ENCODE measurements around the gene NEGR1. TPM values are rescaled to one million over a fixed set of nuclear protein-coding genes. Genes with fewer than 3 reads are reported as not detected.
"Not testable (repeated sequence)": the region's sequence is repeated elsewhere in the genome, so short reads cannot be mapped to it uniquely, and the experiment has no call there.

Gene NEGR1
- total RNA-seq, 1 donor from 2014 or later = 11.0 TPM

DNA sequence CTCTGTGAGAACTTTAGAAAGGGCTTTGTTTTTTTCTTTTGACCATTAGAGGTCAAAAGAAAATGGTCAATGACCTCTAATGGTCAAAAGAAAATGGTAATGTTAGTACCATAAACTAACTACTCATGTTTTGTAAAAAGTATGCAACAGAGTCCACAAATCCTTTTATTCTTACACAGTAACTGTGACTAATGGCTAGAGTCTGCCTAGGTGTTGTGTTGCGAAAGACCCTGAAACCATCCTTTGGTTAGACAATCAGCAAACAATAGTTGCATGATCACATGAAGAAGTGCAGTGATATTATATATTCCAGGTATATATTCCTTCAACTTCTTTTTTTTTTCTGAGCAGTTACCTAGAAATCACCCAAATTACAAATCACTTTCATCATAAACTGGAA, 40.9 kb downstream of the NEGR1 start:
- Histone ChIP-seq H3K9me3 (ENCODE audit: control insufficient read depth in 3 of 3, low read length in 3 of 3) (no peaks in the 10 kb centered on the region), H3K36me3 (ENCODE audit: control insufficient read depth in 3 of 3, insufficient read depth in 3 of 3, low read length in 3 of 3) (no peaks in the 10 kb centered on the region), H3K4me3 (ENCODE audit: low read length in 3 of 3) (no peak overlapping the region), H3K4me1 (ENCODE audit: control insufficient read depth in 3 of 3, insufficient read depth in 3 of 3, low read length in 3 of 3) (no peaks in the 10 kb centered on the region), H3K27ac (ENCODE audit: low read depth, low read length) (no peak overlapping the region), H3K27me3 (ENCODE audit: control insufficient read depth in 3 of 3, insufficient read depth in 3 of 3, low read length in 3 of 3) (no peaks in the 10 kb centered on the region), H3K9ac (ENCODE audit: low read depth in 1 of 3, low read length in 3 of 3) (no peak overlapping the region)

DNA sequence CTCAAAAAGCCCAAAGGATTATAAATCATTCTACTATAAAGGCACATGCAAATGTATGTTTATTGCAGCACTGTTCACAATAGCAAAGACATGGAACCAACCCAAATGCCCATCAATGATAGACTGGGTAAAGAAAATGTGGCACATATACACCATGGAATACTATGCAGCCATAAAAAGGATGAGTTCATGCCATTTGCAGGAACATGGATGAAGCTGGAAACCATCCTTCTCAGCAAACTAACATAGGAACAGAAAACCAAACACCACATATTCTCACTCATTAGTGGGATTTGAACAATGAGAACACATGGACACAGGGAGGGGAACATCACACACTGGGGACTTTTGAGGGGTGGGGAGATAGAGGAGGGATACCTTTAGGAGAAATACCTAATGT, 46.4 kb downstream of the NEGR1 start:
- not testable (repeated sequence) for H3K36me3 ChIP-seq (ENCODE audit: control insufficient read depth in 3 of 3, insufficient read depth in 3 of 3, low read length in 3 of 3); H3K9me3 ChIP-seq (ENCODE audit: control insufficient read depth in 3 of 3, low read length in 3 of 3); H3K4me1 ChIP-seq (ENCODE audit: control insufficient read depth in 3 of 3, insufficient read depth in 3 of 3, low read length in 3 of 3); H3K27me3 ChIP-seq (ENCODE audit: control insufficient read depth in 3 of 3, insufficient read depth in 3 of 3, low read length in 3 of 3); H3K4me3 ChIP-seq (ENCODE audit: low read length in 3 of 3); H3K27ac ChIP-seq (ENCODE audit: low read depth, low read length); H3K9ac ChIP-seq (ENCODE audit: low read depth in 1 of 3, low read length in 3 of 3)

DNA sequence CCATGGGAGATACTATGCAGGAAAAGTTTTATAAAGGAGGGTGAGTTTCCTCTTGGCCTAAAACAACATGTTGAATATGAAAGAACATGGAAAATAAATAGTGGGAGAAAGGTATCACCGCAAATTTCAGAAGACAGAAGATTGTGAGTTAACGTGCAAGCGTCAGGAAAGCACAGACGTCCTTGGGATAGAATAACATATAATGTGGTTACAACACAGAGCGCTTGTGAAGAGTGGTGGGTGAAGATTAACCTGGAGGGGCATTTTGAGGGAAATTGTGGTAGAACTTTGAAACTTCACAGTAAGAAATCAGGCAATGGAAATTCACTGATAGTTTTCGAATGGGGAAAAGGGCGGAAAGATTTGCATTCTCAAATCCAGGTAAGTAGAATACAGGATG, 47.3 kb downstream of the NEGR1 start:
- Histone ChIP-seq H3K27ac (ENCODE audit: low read depth, low read length) (no peak overlapping the region), H3K9ac (ENCODE audit: low read depth in 1 of 3, low read length in 3 of 3) (no peak overlapping the region), H3K36me3 (ENCODE audit: control insufficient read depth in 3 of 3, insufficient read depth in 3 of 3, low read length in 3 of 3) (no peaks in the 10 kb centered on the region), H3K27me3 (ENCODE audit: control insufficient read depth in 3 of 3, insufficient read depth in 3 of 3, low read length in 3 of 3) (no peaks in the 10 kb centered on the region), H3K9me3 (ENCODE audit: control insufficient read depth in 3 of 3, low read length in 3 of 3) (no peaks in the 10 kb centered on the region), H3K4me3 (ENCODE audit: low read length in 3 of 3) (no peak overlapping the region), H3K4me1 (ENCODE audit: control insufficient read depth in 3 of 3, insufficient read depth in 3 of 3, low read length in 3 of 3) (no peaks in the 10 kb centered on the region)

DNA sequence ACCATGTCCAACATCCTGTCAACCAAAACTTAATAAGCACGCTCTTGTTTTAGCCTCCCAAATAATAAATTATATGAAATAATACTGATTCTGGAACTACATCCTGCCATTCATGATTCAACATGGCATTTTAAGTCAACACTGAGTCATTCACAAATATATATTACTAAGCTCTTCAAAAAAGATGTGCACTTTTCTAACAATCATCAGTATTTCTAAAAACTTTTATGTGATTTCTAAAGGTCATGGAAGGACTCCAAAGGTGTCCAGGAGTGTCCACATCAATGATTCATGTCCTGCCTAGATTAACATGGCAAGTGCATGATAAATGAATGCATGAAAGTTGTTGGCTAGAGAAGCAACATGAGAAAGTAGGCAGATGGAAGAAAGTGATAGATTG, 51.6 kb downstream of the NEGR1 start:
- Histone ChIP-seq H3K9ac (ENCODE audit: low read depth in 1 of 3, low read length in 3 of 3) (no peak overlapping the region), H3K4me3 (ENCODE audit: low read length in 3 of 3) (no peak overlapping the region), H3K36me3 (ENCODE audit: control insufficient read depth in 3 of 3, insufficient read depth in 3 of 3, low read length in 3 of 3) (no peaks in the 10 kb centered on the region), H3K9me3 (ENCODE audit: control insufficient read depth in 3 of 3, low read length in 3 of 3) (no peaks in the 10 kb centered on the region), H3K4me1 (ENCODE audit: control insufficient read depth in 3 of 3, insufficient read depth in 3 of 3, low read length in 3 of 3) (peaks cover 0 to 6% (median 0%) of the 10 kb centered on the region in 3 donors), H3K27me3 (ENCODE audit: control insufficient read depth in 3 of 3, insufficient read depth in 3 of 3, low read length in 3 of 3) (no peaks in the 10 kb centered on the region), H3K27ac (ENCODE audit: low read depth, low read length) (no peak overlapping the region)

DNA sequence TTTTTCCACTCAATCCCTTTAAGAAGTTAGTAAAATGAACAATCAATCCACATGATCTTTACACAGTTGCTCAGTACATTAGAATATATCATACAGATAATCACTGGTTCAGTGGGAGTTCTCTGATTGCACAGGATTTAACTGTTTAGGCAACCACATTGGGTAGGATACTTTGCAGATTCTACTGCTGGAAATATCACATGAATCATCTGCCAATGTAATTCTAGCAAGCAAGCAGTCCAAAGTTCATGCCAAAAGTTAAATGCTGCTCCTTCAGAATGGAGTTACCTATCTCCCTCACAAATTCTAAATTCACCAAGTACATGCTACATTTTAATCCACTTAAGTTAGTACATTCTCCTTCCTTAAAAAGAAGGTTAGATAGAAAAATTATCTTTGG, 52.4 kb downstream of the NEGR1 start:
- no peaks in the 10 kb centered on the region for H3K36me3 ChIP-seq (ENCODE audit: control insufficient read depth in 3 of 3, insufficient read depth in 3 of 3, low read length in 3 of 3)
- no peak overlapping the region for H3K4me3 ChIP-seq (ENCODE audit: low read length in 3 of 3)
- no peak overlapping the region for H3K27ac ChIP-seq (ENCODE audit: low read depth, low read length)
- H3K27me3 ChIP-seq (ENCODE audit: control insufficient read depth in 3 of 3, insufficient read depth in 3 of 3, low read length in 3 of 3) = no peaks in the 10 kb centered on the region
- H3K9me3 ChIP-seq (ENCODE audit: control insufficient read depth in 3 of 3, low read length in 3 of 3) = no peaks in the 10 kb centered on the region
- H3K9ac ChIP-seq (ENCODE audit: low read depth in 1 of 3, low read length in 3 of 3) = no peak overlapping the region
- peaks cover 0 to 6% (median 0%) of the 10 kb centered on the region in 3 donors for H3K4me1 ChIP-seq (ENCODE audit: control insufficient read depth in 3 of 3, insufficient read depth in 3 of 3, low read length in 3 of 3)

DNA sequence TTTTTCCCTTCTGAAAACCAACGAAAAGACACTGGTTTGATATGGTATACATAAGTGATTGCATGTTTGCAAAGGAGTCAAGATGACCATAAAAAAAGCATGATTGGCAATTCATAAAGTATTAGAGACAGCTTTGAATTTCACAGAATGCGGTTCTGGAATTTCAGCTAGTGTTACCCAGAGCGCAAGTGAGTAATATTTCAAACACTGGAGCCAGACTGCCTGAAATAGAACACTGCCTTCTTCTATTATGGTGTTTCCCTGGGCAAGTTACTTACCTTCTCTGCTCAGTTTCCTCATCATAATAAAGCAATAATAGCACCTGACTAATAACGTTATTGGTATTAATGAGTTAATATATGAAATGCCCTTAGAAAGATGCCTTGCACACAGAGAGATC, 54.7 kb downstream of the NEGR1 start:
- H3K27ac ChIP-seq (ENCODE audit: low read depth, low read length) = no peak overlapping the region
- H3K36me3 ChIP-seq (ENCODE audit: control insufficient read depth in 3 of 3, insufficient read depth in 3 of 3, low read length in 3 of 3) = no peaks in the 10 kb centered on the region
- no peak overlapping the region for H3K4me3 ChIP-seq (ENCODE audit: low read length in 3 of 3)
- H3K4me1 ChIP-seq (ENCODE audit: control insufficient read depth in 3 of 3, insufficient read depth in 3 of 3, low read length in 3 of 3) = peaks cover 0 to 6% (median 0%) of the 10 kb centered on the region in 3 donors
- H3K27me3 ChIP-seq (ENCODE audit: control insufficient read depth in 3 of 3, insufficient read depth in 3 of 3, low read length in 3 of 3) = no peaks in the 10 kb centered on the region
- H3K9me3 ChIP-seq (ENCODE audit: control insufficient read depth in 3 of 3, low read length in 3 of 3) = no peaks in the 10 kb centered on the region
- H3K9ac ChIP-seq (ENCODE audit: low read depth in 1 of 3, low read length in 3 of 3) = no peak overlapping the region

DNA sequence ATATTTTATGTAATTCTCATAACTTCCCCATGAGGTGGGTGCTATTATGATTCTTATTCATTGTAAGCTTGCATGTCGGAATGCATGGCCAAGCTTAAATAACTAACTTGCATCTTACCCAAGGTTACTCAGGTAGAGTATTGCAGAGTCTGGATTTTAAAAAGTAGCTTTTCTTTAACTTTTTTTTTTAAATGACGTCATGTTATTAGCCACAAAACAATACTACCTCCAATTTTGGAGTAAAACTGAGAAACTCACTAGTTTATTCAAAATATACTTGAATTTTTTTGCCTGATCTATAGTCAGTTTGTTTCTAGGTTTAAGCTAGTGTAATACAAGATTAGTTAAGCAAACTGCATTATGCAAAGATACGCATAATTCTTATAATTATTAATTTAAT, 57.8 kb downstream of the NEGR1 start:
- Histone ChIP-seq H3K9me3 (ENCODE audit: control insufficient read depth in 3 of 3, low read length in 3 of 3) (no peaks in the 10 kb centered on the region), H3K4me3 (ENCODE audit: low read length in 3 of 3) (no peak overlapping the region), H3K9ac (ENCODE audit: low read depth in 1 of 3, low read length in 3 of 3) (no peak overlapping the region), H3K27ac (ENCODE audit: low read depth, low read length) (no peak overlapping the region), H3K27me3 (ENCODE audit: control insufficient read depth in 3 of 3, insufficient read depth in 3 of 3, low read length in 3 of 3) (no peaks in the 10 kb centered on the region), H3K36me3 (ENCODE audit: control insufficient read depth in 3 of 3, insufficient read depth in 3 of 3, low read length in 3 of 3) (no peaks in the 10 kb centered on the region), H3K4me1 (ENCODE audit: control insufficient read depth in 3 of 3, insufficient read depth in 3 of 3, low read length in 3 of 3) (peaks cover 0 to 6% (median 0%) of the 10 kb centered on the region in 3 donors)

DNA sequence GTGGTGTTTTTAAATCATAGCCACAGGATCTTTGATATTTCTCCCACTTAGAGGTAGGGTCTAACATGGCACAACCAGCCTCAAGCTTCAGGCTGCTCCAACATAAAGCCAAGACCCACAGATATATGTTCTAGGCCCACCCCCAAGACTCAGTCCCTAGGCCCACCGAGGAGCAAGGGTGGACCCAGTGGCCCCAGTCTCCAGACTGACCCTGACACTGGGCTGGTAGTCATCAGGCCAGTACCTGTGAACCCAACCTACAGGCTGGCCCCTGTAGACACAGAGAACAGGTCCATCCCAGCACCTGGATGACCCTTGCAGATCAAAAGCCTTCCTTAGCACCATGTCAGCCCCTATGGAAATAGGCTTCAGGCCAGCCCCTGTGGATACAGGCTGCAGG, 60.5 kb downstream of the NEGR1 start:
- Histone ChIP-seq H3K4me3 (ENCODE audit: low read length in 3 of 3) (no peak overlapping the region), H3K27me3 (ENCODE audit: control insufficient read depth in 3 of 3, insufficient read depth in 3 of 3, low read length in 3 of 3) (no peaks in the 10 kb centered on the region), H3K9me3 (ENCODE audit: control insufficient read depth in 3 of 3, low read length in 3 of 3) (no peaks in the 10 kb centered on the region), H3K4me1 (ENCODE audit: control insufficient read depth in 3 of 3, insufficient read depth in 3 of 3, low read length in 3 of 3) (no peaks in the 10 kb centered on the region), H3K36me3 (ENCODE audit: control insufficient read depth in 3 of 3, insufficient read depth in 3 of 3, low read length in 3 of 3) (no peaks in the 10 kb centered on the region), H3K9ac (ENCODE audit: low read depth in 1 of 3, low read length in 3 of 3) (no peak overlapping the region), H3K27ac (ENCODE audit: low read depth, low read length) (no peak overlapping the region)

DNA sequence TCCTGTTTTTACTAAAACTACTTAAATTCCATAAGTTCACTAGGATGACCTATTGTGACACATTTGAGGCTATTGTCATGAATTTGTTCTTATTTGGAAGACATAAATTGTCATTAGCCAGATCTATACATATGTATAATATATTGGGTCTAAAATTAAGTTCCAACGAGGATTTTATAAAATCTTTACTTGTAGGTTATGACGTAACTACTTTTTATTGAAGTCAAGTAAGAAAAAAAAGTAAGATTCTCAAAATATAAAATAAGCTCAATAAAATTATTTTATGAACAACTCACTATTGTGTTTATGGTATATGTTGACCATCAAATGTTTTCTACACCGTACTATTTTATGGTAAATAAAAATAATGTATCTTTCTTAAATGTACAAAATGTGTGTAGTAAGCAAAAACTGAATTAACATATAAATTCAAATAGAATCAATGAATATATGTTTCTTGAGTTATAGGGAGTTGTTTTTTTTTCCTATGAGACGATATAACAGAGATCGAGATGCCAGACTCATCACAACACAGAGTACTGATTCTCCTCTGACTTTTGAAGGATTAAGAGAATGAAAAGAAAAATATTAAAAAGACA, 64.1 kb downstream of the NEGR1 start:
- Histone ChIP-seq H3K27me3 (ENCODE audit: control insufficient read depth in 3 of 3, insufficient read depth in 3 of 3, low read length in 3 of 3) (no peaks in the 10 kb centered on the region), H3K36me3 (ENCODE audit: control insufficient read depth in 3 of 3, insufficient read depth in 3 of 3, low read length in 3 of 3) (no peaks in the 10 kb centered on the region), H3K27ac (ENCODE audit: low read depth, low read length) (no peak overlapping the region), H3K9ac (ENCODE audit: low read depth in 1 of 3, low read length in 3 of 3) (no peak overlapping the region), H3K4me3 (ENCODE audit: low read length in 3 of 3) (no peak overlapping the region), H3K4me1 (ENCODE audit: control insufficient read depth in 3 of 3, insufficient read depth in 3 of 3, low read length in 3 of 3) (no peaks in the 10 kb centered on the region), H3K9me3 (ENCODE audit: control insufficient read depth in 3 of 3, low read length in 3 of 3) (no peaks in the 10 kb centered on the region)

DNA sequence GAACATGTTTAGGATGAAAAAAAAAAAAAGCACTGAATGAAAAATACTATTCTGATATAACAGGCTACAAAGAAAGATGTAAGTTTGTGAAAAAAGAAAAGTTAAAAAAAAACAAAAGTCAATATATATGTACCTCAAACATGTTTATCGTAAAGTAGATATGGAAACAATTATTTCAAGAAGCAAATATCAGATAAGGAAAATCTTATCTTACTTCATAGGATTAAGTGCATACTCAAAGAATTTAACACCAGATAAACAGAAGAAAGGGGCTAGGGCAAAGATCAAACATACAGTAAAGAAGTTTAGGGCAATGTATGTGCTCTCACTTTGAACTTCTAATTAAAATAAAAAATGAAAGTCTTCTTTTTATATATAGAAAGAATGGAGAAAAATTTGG, 75.3 kb downstream of the NEGR1 start:
- no peaks in the 10 kb centered on the region for H3K27me3 ChIP-seq (ENCODE audit: control insufficient read depth in 3 of 3, insufficient read depth in 3 of 3, low read length in 3 of 3)
- H3K4me1 ChIP-seq (ENCODE audit: control insufficient read depth in 3 of 3, insufficient read depth in 3 of 3, low read length in 3 of 3) = no peaks in the 10 kb centered on the region
- H3K27ac ChIP-seq (ENCODE audit: low read depth, low read length) = no peak overlapping the region
- H3K36me3 ChIP-seq (ENCODE audit: control insufficient read depth in 3 of 3, insufficient read depth in 3 of 3, low read length in 3 of 3) = no peaks in the 10 kb centered on the region
- H3K4me3 ChIP-seq (ENCODE audit: low read length in 3 of 3) = no peak overlapping the region
- no peak overlapping the region for H3K9ac ChIP-seq (ENCODE audit: low read depth in 1 of 3, low read length in 3 of 3)
- no peaks in the 10 kb centered on the region for H3K9me3 ChIP-seq (ENCODE audit: control insufficient read depth in 3 of 3, low read length in 3 of 3)

DNA sequence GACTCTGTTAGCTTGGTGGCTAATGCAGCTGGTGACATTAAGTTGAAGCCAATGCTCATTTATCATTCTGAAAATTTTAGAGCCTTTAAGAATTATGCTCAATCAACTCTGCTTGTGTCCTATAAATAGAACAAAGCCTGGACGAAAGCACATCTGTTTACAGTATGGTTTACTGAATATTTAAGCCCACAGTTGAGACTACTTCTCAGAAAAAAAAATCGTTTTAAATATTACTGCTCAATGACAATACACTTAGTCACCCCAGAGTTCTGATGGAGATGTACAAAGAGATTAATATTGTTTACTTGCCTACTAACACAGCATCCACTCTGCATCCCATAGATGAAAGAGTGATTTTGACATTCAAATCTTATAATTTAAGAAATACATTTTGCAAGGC, 79.6 kb downstream of the NEGR1 start:
- H3K4me3 ChIP-seq (ENCODE audit: low read length in 3 of 3) = no peak overlapping the region
- H3K27ac ChIP-seq (ENCODE audit: low read depth, low read length) = no peak overlapping the region
- no peak overlapping the region for H3K9ac ChIP-seq (ENCODE audit: low read depth in 1 of 3, low read length in 3 of 3)
- peaks cover 0 to 3% (median 0%) of the 10 kb centered on the region in 3 donors for H3K9me3 ChIP-seq (ENCODE audit: control insufficient read depth in 3 of 3, low read length in 3 of 3)
- H3K36me3 ChIP-seq (ENCODE audit: control insufficient read depth in 3 of 3, insufficient read depth in 3 of 3, low read length in 3 of 3) = no peaks in the 10 kb centered on the region
- H3K4me1 ChIP-seq (ENCODE audit: control insufficient read depth in 3 of 3, insufficient read depth in 3 of 3, low read length in 3 of 3) = no peaks in the 10 kb centered on the region
- H3K27me3 ChIP-seq (ENCODE audit: control insufficient read depth in 3 of 3, insufficient read depth in 3 of 3, low read length in 3 of 3) = no peaks in the 10 kb centered on the region

Measured in skeletal muscle tissue (tissue), 4 donors.